ENCODE measurements around the gene DOCK2.
"Not testable (repeated sequence)": the region's sequence is repeated elsewhere in the genome, so short reads cannot be mapped to it uniquely, and the experiment has no call there.

The DOCK2 gene

GRCh38 chr5:169721771-169722170 lies 84.7 kb downstream of the DOCK2 start:
- no peak for DNase-seq

- no peak for DNase-seq
Observed at GRCh38 chr5:169723103-169723831, 86.2 kb downstream of the DOCK2 start.

GRCh38 chr5:169724303-169725087 lies 87.4 kb downstream of the DOCK2 start:
- no peak for DNase-seq

GRCh38 chr5:169725665-169726064 lies 88.6 kb downstream of the DOCK2 start:
- DNase-seq, result not testable (repeated sequence)

- no peak for DNase-seq
Observed at GRCh38 chr5:169728418-169728817, 91.3 kb downstream of the DOCK2 start.

- no peak for DNase-seq
Observed at GRCh38 chr5:169731221-169731620, 94.1 kb downstream of the DOCK2 start.

- DNase-seq, result no peak
Observed at GRCh38 chr5:169732841-169733240, 95.8 kb downstream of the DOCK2 start.

GRCh38 chr5:169735913-169736312 lies 98.8 kb downstream of the DOCK2 start:
- no peak for DNase-seq

GRCh38 chr5:169736653-169737052 lies 99.6 kb downstream of the DOCK2 start:
- no peak for DNase-seq

- no peak for DNase-seq
Observed at GRCh38 chr5:169740435-169740834, 103.4 kb downstream of the DOCK2 start.

- DNase-seq, result no peak
Observed at GRCh38 chr5:169742771-169743296, 105.8 kb downstream of the DOCK2 start.

GRCh38 chr5:169744336-169744735 lies 107.3 kb downstream of the DOCK2 start:
- no peak for DNase-seq

GRCh38 chr5:169745441-169746146 lies 108.5 kb downstream of the DOCK2 start:
- DNase-seq, result no peak

- no peak for DNase-seq
Observed at GRCh38 chr5:169746147-169746694, 109.1 kb downstream of the DOCK2 start.

GRCh38 chr5:169748174-169748573 lies 111.1 kb downstream of the DOCK2 start:
- no peak for DNase-seq

GRCh38 chr5:169749295-169749694 lies 112.2 kb downstream of the DOCK2 start:
- no peak for DNase-seq

GRCh38 chr5:169751490-169751889 lies 114.4 kb downstream of the DOCK2 start:
- DNase-seq, result no peak

- not testable (repeated sequence) for DNase-seq
Observed at GRCh38 chr5:169752566-169752965, 115.5 kb downstream of the DOCK2 start.

GRCh38 chr5:169753795-169754194 lies 116.7 kb downstream of the DOCK2 start:
- no peak for DNase-seq

- no peak for DNase-seq
Observed at GRCh38 chr5:169754737-169755136, 117.7 kb downstream of the DOCK2 start.

- no peak for DNase-seq
Observed at GRCh38 chr5:169756071-169756765, 119.1 kb downstream of the DOCK2 start.

- DNase-seq, result no peak
Observed at GRCh38 chr5:169757016-169757415, 119.9 kb downstream of the DOCK2 start.

All from stimulated activated CD4-positive, alpha-beta T cell treated with anti-CD3 and anti-CD28 coated beads, Interleukin-2, amount 100 ng/mL, for 48 hours (primary cell).